ENCODE measurements around the gene TANK. TPM values are rescaled to one million over a fixed set of nuclear protein-coding genes. Genes with fewer than 3 reads are reported as not detected.

The TANK gene
- total and polyA plus RNA-seq, 2 of the 8 experiments (the other 6 are each of a cell fraction or from before 2014, with no cell fraction given) = 7.0 to 26.1 TPM

GRCh38 chr2:161232571-161232970, 72.3 kb downstream of the TANK start (continued):
- TF ChIP-seq CHD2 (IDR thresholded peaks at IDR 0.05; ENCODE audit: low read length) (no peak), NRF1 (IDR thresholded peaks at IDR 0.05; ENCODE audit: low read depth, low read length) (no peak), SRF (IDR thresholded peaks at IDR 0.05; ENCODE audit: low read depth, low read length) (no peak), KDM1A (IDR thresholded peaks at IDR 0.05; ENCODE audit: borderline replicate concordance, low read length) (no peak), ATF3 (IDR thresholded peaks at IDR 0.05; ENCODE audit: insufficient read depth, low read depth, low read length) (no peak)

Data from H1 (cell line).